ENCODE data around the gene PDRG1. TPM values are rescaled to one million over a fixed set of nuclear protein-coding genes. Genes with fewer than 3 reads are reported as not detected.
"Not testable (repeated sequence)": the region's sequence is repeated elsewhere in the genome, so short reads cannot be mapped to it uniquely, and the experiment has no call there.

PDRG1 gene
- total RNA-seq, 1 donor from 2014 or later: 21.2 TPM

DNA sequence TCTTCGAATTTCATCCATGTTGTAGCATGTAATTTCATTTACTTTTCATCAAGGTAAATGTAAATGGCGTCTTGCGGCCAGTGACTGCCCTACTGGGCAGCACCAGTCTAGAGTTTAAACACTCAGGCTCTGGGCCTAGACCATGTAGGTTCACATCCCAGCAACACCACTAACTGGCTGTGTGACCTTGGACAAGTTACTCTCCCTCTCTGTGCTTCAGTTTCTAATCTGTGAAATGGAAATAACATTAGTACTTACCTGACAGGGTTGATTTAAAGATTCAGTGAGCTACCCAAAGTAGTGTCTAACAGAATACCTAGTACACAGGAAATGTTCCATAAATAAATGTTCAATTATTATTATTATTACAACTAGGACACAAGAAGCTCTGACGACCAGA, 29.3 kb downstream of the PDRG1 start:
- Mint-ChIP-seq H3K27me3 (ENCODE audit: unreplicated experiment) (no peaks in the 10 kb centered on the region), H3K4me3 (ENCODE audit: unreplicated experiment) (no peak overlapping the region), H3K27ac (ENCODE audit: unreplicated experiment) (no peak overlapping the region), H3K36me3 (ENCODE audit: low read depth, unreplicated experiment) (no peaks in the 10 kb centered on the region), H3K4me1 (ENCODE audit: unreplicated experiment) (peaks cover 7% of the 10 kb centered on the region), H3K9me3 (ENCODE audit: unreplicated experiment) (peaks cover 4% of the 10 kb centered on the region)
- DNase-seq (ENCODE audit: low spot score): no peak
- TF ChIP-seq, protein P1, sequence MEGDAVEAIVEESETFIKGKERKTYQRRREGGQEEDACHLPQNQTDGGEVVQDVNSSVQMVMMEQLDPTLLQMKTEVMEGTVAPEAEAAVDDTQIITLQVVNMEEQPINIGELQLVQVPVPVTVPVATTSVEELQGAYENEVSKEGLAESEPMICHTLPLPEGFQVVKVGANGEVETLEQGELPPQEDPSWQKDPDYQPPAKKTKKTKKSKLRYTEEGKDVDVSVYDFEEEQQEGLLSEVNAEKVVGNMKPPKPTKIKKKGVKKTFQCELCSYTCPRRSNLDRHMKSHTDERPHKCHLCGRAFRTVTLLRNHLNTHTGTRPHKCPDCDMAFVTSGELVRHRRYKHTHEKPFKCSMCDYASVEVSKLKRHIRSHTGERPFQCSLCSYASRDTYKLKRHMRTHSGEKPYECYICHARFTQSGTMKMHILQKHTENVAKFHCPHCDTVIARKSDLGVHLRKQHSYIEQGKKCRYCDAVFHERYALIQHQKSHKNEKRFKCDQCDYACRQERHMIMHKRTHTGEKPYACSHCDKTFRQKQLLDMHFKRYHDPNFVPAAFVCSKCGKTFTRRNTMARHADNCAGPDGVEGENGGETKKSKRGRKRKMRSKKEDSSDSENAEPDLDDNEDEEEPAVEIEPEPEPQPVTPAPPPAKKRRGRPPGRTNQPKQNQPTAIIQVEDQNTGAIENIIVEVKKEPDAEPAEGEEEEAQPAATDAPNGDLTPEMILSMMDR (IDR thresholded peaks at IDR 0.05; ENCODE audit: unreplicated experiment): no peak

DNA sequence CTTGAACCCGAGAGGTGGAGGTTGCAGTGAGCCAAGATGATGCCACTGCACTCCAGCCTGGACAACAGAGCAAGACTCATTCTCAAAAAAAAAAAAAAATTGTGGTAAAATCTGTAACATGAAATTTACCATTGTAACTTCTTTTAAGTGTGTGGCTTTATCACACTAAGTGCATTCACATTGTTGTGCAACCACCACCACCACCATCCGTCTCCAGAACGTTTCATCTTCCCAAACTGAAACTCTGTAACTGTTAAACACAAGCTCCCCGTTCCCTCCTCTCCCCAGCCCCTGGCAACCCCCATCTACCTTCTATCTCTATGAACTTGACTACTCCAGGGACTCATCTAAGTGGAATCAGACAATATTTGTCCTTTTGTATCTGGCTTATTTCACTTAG, 29.7 kb downstream of the PDRG1 start:
- no peak overlapping the region for H3K4me3 Mint-ChIP-seq (ENCODE audit: unreplicated experiment)
- H3K27me3 Mint-ChIP-seq (ENCODE audit: unreplicated experiment): no peaks in the 10 kb centered on the region
- no peak for DNase-seq (ENCODE audit: low spot score)

DNA sequence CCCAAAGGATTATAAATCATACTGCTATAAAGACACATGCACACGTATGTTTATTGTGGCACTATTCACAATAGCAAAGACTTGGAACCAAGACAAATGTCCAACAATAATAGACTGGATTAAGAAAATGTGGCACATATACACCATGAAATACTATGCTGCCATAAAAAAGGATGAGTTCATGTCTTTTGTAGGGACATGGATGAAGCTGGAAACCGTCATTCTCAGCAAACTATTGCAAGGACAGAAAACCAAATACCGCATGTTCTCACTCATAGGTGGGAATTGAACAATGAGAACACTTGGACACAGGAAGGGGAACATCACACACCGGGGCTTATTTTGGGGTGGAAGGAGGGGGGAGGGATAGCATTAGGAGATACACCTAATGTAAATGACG, 30.4 kb downstream of the PDRG1 start:
- not testable (repeated sequence) for DNase-seq (ENCODE audit: low spot score); H3K9me3 Mint-ChIP-seq (ENCODE audit: unreplicated experiment); H3K4me3 Mint-ChIP-seq (ENCODE audit: unreplicated experiment); H3K27ac Mint-ChIP-seq (ENCODE audit: unreplicated experiment); H3K4me1 Mint-ChIP-seq (ENCODE audit: unreplicated experiment); H3K36me3 Mint-ChIP-seq (ENCODE audit: low read depth, unreplicated experiment); H3K27me3 Mint-ChIP-seq (ENCODE audit: unreplicated experiment)

More for the DNA sequence above, 29.7 kb downstream of the PDRG1 start:
- Mint-ChIP-seq H3K4me1 (ENCODE audit: unreplicated experiment) (peaks cover 8% of the 10 kb centered on the region), H3K9me3 (ENCODE audit: unreplicated experiment) (peaks cover 4% of the 10 kb centered on the region), H3K27ac (ENCODE audit: unreplicated experiment) (no peak overlapping the region), H3K36me3 (ENCODE audit: low read depth, unreplicated experiment) (no peaks in the 10 kb centered on the region)
- TF ChIP-seq, protein P1 (IDR thresholded peaks at IDR 0.05; ENCODE audit: unreplicated experiment): no peak

DNA sequence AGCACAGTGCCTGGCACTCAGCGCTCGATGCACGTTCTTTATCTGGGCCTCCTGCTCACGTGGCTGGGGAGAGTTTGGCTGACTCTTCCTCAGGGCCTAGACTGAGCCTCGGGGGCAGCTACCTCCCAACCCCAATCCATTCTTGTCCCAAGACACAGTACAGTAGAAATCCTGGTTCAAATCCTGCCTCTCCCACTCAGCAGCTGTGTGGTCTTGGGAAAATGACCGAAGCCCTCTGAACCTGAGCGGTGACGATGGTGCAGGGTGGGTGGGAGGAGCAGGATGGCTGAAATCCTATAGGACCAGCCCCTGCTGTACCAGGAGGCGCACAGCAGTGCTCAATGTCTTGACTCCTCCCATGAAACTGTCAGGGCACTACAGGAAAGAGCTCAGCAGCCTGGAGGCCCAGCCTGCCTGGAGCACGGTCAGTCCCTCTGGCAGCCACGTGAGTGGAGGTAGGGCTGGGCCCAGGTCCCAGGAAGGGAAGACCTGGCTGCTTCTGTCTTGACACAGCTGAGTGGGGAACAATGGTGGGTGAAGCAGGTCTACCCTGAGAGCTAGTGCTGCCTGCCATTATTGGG, 31.5 kb downstream of the PDRG1 start:
- Mint-ChIP-seq H3K9me3 (ENCODE audit: unreplicated experiment) (peaks cover 4% of the 10 kb centered on the region), H3K27ac (ENCODE audit: unreplicated experiment) (no peak overlapping the region), H3K36me3 (ENCODE audit: low read depth, unreplicated experiment) (no peaks in the 10 kb centered on the region), H3K4me1 (ENCODE audit: unreplicated experiment) (peaks cover 8% of the 10 kb centered on the region), H3K27me3 (ENCODE audit: unreplicated experiment) (no peaks in the 10 kb centered on the region), H3K4me3 (ENCODE audit: unreplicated experiment) (no peak overlapping the region)
- TF ChIP-seq, protein P1 (IDR thresholded peaks at IDR 0.05; ENCODE audit: unreplicated experiment): no peak
- no peak for DNase-seq (ENCODE audit: low spot score)

DNA sequence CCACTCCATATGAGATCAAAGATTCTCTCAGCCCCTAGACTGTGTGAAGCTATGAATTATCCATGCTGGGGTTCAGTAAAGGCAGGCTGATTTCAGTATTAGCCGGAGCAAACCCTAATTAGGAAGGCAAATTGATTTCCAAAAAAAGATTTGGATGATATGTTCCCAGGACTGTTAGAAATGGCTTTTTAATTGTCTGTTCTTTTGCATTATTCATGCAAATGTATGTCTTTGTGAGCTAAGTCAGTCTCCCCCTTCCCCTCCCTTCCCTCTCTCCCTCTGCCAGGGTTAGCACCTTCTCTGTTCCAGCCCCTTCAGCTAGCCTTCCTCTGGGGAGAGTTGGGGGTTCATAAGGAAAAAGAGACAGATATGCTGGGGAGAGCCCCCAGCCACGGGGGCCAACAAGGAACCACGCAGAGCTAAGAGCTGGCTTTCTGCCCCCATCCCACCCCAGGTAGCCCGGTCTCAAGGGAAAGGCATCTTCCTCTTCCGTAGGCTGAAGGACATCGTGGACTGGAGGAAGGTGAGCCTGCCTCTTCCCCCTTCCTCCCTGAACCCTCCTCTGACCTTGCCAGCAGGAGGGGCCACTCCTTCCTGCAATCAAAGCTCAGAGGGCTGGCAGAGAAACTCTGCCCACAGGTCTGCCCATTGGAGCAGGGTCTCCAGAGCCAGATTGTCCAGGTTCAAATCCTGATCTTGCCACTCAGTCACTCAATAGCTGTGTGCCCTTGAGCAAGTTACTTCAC, 32.3 kb downstream of the PDRG1 start:
- H3K4me1 Mint-ChIP-seq (ENCODE audit: unreplicated experiment): peaks cover 8% of the 10 kb centered on the region
- no peak overlapping the region for H3K27ac Mint-ChIP-seq (ENCODE audit: unreplicated experiment)
- no peaks in the 10 kb centered on the region for H3K27me3 Mint-ChIP-seq (ENCODE audit: unreplicated experiment)
- H3K4me3 Mint-ChIP-seq (ENCODE audit: unreplicated experiment): no peak overlapping the region
- DNase-seq (ENCODE audit: low spot score): no peak
- peaks cover 4% of the 10 kb centered on the region for H3K9me3 Mint-ChIP-seq (ENCODE audit: unreplicated experiment)
- H3K36me3 Mint-ChIP-seq (ENCODE audit: low read depth, unreplicated experiment): no peaks in the 10 kb centered on the region
- TF ChIP-seq, protein P1 (IDR thresholded peaks at IDR 0.05; ENCODE audit: unreplicated experiment): no peak

Data from endothelial cell (in vitro differentiated cells).